ENCODE measurements around the gene VSTM2L.

Gene VSTM2L

DNA sequence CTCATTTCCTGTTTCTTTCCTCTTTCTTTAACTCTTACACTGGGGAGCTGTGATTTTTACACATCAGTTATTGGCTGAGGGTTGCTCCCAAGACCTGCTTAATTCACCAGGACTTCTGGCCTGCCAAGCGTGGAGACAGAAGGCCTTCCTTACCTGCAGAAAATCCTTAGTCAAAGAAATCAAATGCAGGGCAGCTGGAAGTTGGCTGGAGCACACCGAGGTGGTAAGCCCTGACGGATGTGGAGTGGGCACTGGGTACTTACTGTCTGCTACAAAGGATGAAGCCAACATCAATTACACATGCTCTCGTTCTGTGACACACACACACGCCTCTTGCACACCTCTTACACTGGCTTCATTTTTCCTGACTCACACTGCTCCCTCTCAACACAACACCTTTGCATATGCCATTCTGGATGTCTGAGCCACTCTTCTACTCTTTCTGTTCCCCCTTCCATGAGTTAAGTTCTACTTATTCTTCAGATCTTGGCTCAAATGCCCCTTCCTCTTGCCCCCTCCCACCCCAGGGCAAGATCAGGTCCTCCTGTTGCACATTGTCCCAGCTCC, 68.7 kb downstream of the VSTM2L start:
- no peak for DNase-seq

DNA sequence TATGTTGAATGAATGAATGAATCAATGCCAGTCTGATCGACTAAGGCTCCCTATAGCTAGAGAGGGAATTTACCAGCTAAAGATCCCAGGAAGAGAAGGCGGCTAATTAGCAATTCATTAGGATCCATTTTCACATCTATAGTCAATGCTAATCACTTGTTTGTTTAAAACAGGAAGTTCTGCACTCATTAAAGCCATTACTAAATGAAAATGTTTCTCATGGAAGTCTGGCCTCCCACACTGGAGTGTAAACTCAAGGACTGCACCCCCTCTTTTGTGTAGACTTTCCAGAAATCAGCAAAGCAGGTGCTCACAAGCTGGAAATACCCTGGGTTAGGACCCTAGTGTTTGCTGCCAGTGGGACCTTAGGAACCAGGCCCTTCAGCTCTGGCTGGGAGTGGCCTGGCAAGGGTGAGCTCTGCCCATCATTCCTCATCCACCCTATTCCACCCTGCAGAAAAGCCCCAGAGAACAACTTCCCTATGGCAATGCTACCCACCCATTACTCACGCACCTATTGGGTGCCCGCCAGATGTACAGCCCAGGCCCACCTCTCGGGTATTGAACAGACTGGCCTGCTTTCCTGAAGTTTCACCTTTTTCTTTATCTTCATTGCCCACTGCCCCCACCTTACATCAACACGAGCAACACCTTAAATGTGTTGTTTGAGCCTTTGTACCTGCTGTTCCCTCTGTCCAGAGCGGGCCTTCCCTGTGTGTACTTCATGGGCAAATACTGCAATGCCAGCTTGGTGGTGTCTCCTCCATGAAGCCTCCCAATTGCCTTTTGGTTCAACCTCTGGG, 69.5 kb downstream of the VSTM2L start:
- no peak for DNase-seq

DNA sequence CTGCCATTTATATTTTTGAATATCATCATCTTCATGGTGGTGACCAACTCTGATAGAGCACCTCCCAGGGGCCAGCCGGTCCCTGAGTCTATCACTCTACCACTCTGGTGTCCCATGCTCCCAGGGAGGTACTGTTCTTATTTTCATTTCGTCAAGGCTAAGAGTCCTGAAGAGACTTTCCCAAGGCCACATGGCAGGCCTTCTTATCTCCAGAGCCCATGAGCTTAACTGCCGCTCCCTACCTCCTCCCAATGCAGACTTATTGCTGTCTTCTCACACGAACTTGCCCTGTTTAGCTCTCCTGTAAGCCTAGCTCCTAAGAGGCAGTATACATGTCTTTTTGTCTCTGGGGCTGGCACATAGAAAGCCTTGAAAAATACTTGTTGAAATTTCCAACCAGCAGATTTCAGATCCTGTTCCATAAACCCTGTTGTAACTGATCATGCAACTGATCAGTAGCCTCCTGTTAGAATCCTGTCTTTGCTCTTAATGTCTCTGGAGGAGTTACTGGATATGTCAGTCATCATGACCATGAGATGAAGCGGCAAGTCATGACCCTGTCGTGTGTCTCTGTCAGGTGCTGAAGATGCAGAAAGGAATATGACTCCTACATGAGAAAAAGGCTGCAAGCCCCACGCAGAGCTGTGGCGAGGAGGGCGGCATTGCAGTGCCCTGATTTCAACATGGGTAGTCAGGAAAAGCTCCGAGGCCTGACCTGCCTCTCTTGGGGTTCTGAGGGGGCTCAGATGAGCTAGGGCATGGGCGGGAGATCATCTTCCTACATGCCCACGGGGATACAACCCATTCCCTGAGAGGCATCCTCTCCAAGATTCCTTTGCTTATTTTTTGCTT, 70.4 kb downstream of the VSTM2L start:
- DNase-seq = no peak

DNA sequence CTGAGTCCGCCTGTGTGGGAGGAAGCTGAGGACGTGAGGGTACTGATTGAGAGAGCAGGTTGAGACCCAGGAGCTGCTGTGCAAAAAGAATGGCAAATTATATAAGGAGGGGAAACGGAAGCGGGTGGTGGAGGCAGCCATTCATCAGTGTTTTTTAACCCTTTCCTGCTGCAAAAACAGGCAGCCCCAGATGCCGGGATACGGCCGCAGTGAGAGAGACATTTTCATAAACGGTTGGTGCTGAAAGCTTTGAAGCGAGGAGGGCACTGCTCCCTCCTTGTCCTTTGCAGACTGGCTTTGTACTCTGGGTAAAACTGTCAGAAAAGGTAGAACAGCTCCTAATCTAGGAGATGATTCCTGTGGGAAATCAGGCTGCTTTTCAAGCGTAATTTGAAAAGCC, 74.0 kb downstream of the VSTM2L start:
- DNase-seq = no peak

DNA sequence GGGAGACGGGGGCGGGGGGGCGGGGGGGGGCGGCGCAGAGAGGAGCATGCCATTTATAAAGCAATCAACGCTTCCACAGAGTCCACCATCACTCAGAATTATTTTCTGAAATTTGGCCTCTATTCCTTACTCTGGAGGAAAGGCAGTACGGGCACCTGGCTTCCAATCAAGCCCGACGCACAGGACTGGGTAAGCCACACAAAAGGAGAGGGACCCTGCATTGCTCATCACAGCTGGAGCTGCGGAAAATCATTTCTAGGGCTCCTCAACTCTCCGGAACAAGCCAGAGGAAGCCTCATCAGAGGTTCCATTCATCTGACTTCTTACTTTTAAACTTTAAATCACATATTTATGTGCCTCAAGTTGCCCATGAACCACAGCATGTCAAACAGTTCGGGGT, 74.4 kb downstream of the VSTM2L start:
- DNase-seq = no peak

DNA sequence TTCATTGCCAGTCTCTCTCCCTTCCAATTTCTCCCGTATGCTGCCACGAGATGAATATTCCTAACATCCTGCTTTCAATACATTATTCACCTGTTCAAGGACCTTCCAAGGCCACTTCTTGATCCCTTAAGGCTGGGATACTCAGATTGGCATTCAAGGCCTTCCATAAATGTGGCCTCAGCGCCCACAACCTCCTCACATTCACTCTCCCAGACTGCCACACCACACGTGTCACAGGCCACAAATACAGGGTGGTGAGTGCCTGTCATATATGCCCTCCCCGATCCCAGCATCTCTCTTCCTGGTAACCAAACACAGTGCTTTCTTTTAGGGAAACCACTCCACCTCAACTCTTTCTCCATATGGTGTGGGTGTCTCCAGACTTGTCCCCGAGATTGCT, 74.9 kb downstream of the VSTM2L start:
- DNase-seq = no peak

DNA sequence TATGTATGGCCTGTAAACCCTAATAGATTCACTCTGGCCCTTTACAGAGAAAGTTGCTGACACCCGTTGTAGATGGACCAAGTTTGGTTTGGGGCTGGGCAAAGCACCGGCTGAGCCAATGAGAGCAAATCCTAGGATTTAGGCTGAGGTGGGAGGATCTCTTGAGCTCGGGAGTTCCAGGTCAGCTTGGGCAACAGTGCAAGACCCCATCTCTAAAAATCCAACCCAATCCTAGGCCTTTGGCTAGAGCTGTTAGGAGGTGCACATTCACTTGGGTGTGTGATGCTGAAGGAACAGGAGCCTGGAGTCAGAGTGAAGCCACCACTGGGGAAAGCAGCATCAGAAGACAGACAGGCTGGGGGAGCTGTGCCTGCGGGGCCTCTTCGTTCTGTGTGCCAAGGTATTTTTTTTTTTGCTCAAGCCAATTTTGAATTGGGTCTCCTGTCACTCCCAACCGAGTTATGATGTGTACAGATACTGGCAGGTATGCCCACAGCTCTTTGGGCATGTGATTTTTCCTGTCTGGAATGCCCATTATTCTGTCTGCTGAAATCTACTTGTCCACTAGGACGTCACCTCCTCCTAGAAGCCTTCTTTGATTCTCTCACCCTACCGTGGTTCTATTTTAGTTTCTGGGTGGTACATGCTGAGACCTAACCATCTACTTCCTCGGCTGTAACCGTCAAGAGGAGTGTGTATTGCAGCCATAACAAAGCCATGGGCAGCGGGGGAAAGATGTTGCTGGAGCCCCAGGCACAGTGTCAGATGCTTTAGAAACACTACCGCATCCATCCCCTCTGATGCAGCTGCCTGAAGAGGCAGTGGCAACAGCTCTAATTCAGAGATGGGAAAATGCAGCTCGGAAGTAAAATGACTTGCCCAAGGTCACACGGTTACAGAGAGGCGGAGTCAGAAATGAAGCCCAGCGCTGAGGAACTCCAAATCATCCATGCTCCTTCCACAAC, 76.4 kb downstream of the VSTM2L start:
- no peak for DNase-seq

DNA sequence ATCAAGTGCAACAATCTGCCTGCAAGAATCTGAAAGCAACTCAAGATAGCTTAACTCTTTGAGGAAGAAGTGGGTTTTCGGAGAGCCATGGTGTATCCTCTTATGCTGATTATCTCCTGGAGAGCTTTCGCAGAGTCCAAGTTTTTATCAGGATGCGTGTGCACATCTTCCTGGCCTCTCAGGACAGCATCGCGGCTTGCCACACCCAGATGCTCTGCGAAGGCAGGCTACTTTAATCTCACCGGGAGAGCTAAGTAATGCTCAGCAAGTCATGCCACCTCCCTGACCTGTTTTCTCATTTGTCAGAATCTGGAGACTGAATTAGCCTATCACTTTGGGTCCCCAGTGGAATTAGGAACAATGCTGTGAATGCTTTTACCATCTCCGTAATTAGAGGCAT, 77.5 kb downstream of the VSTM2L start:
- DNase-seq = no peak

DNA sequence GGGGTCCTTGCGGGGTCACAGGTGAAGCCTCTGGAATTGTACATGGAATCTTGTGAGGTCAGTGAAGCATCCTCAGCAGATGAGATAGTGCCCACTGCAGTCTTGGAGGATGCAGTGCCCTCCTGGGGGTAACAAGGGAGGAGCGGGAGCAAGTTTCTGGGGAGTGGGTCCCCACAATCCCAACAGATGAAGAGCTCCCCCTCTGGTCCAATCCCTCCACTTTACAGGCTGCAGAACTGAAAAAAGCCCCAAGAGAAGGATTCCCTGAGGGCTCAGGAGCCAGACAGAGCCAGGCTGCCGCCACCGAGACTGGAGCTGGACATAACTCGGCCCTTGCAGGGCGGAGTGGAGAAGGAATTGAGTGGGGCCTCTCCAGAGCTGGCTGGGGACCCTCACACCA, 77.9 kb downstream of the VSTM2L start:
- no peak for DNase-seq

DNA sequence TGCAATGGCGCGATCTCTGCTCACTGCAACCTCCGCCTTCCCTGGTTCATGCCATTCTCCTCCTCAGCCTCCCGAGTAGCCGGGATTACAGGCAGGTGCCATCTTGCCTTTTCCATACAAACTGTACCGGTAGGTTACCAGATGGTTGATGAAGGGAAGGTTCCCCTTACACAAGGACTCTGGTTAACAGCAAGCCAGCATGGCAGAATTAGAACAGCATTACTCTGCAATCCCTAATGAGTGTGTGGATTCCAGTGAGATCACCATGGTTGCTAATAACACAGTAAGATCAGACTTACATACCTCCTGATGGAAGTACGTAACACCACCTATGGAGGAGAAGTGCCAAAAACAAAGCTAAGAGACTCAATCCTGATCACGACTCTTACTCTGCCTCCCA, 78.6 kb downstream of the VSTM2L start:
- DNase-seq = no peak

DNA sequence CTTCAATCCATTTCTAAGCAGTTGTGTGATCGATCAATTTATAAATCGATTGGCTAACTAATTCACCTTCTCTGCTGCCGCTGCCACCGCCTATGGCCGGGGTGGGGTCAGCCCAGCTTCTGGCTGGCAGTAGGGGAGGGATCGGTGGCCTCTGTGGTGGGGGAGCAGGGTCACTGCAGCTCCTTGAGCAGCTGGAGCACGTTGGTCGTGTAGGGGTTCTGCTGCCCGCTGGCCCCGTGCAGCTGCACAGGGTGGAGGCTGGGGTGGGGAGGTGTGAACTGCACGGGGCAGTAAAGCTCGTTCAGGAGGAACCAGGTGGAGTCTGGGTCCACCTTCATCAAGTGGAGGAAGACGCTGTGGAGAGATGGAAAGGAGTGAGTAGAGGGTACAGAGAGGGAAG, 80.4 kb downstream of the VSTM2L start:
- peak; percentile 46 for DNase-seq

DNA sequence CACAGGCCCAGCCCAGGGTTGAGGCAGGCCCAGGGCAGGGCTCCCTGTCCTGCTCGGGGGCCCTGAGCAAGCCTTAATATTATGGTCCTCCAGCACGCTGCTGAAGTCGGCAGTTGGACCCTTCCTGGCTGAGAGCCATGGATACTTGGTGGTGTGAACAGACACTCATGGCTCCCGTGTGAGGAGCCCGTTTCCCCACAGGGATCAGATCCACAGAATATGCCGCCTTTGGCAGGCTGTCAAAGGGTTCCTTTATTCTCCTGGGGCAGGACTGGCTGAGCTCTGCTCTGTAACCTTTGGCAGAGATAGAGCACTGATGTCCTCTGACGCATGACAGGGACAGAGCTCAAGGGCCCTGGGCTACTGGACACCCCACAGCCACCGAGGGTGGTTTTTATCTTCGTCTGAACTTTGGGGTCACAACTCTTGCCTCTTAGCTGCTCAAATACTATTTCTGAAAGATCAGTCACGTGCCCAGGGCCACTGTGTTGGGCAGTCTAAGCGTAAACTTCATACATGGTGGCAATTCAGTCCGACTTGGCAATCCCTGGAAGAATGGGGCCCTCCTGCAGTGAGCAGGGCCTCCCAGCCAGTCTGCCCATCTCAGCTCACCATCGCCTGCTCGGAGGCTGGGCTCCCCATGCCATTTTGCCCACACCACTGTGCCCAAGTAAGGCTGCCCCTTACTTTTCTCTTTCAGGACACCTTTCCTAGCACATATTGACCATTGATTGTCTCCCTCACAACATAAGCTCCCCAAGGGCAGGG, 81.3 kb downstream of the VSTM2L start:
- DNase-seq = peak; percentile 90

DNA sequence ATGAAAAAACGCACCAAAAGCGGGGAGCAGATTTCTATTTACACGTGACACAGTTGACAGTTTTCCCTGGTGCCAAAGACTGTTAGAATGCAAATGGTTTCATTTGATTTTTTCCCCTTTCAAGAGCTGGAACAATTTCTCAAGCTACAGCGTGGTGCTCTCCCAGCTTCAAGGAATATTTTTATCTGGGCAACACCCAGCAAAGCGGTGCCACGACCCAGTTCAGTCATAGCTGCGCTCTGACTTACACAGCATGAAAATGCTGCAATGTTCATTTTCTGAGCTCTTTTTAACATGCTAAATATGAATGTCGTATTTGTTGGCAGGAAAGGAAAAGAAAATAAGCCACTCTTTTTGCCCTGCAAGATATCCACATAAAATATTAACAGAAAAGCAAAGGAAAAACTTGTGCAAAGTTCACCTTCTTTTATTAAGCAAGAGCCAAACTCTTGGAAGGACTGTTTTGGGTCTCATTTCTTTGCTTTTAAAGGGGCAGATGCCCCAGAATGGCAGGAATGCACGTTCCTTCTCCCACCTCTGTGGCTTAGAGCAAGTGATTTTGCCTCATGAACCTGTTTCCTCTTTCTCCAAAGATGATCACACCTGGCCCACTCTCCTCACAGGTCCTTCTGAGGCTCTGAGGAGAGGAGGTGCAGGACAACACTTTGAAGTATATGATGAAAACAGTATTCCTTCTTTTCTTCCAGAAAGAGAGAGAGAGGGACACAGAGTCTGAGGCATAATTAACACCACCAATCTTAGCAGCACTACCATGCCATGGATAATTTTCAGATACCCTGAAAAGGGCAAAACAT, 83.3 kb downstream of the VSTM2L start:
- DNase-seq = no peak

DNA sequence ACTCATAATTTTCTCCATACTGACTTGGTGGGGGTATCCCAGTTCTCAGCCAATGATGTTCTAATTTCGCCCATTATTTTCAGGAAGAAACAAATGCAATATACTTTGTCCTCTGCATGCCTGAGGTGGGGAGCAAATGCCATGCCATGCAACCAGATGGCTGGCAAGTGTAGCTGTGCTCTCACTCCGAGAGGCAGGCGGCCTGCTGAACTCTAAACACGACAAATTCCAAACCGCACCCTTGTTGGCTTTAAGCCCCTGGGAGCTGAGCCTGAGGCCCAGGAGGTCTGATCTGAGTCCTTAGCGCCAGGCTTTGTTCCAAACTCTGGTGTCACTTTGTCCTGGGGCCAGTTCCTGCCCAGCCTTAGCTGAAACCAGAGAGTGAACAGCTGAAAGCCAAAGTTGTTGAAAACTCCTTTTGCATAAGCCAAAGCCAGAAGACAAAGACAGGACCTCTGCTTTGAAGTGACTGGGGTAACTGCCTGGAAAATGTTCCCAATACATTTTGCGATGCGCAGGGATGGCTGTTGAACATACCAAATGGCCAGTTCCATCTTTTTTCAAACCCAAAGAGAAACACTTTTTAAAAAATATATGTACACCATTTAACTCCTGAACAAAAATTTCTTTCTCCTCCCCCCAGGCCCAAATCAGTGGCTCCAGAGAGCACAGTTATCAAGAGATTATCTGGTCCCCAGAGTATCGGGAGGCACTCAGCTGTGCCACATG, 84.1 kb downstream of the VSTM2L start:
- DNase-seq = no peak

DNA sequence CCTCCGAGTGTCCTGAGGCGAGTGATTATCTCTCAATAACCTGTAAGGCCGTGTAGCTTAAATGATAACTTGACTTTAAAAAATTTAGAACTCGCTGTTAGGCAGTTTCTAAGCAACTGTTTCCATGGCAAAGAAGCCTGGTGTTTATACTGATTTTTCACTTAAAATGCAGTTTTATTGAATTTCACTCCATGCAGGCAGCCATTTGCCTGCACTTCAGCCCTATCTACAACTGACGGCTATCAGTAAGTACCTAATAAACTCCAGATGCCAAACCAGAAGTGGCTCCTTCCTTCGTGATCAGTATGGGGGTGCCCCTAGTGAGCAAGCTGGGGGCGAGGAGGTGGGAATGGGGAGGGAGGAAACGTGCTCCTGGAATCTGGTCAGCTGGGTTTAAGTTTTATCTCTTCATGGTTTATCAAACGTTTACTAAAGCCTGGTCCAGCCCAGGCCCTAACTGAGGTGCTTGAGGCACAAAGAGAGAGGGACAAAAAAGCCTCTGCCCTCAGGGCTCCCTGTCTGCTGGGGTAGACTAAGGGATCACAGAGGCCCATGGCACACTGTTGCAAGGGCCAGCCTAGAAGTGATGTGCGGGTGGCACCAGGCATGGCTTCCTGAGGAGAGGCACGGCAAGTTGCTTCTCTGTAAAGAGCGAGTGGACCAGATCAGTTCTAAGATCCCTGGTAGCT, 84.8 kb downstream of the VSTM2L start:
- no peak for DNase-seq

DNA sequence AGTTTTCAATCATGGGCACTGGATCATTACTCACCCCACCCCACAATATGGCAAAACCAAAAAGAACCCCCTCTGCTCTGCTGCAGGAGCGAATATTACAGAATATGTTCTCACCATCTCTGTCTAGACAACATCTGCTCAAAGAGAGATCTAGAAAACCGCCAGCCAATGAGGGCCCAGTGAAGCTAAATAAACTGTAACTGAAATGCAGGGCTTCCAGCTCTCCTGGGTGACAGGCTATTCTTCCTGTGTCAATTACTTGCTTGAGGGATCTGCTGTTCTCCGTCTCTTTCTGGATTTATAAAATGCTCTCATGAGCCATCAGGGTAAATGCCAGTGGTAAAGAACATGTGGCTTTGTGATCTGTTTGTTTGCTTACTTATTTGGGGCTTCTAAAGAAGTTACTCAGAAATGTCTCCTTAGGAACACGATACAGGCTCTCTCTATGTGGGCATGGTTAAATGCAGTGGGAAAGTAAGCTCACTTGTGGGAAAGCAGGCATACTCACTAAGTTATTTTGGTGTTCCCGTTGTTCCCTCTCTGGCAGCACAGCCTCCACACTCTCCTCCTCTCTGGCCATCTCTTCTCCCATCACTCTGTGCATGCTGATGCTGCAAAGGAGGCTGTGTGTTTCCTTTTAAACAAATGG, 85.5 kb downstream of the VSTM2L start:
- no peak for DNase-seq

DNA sequence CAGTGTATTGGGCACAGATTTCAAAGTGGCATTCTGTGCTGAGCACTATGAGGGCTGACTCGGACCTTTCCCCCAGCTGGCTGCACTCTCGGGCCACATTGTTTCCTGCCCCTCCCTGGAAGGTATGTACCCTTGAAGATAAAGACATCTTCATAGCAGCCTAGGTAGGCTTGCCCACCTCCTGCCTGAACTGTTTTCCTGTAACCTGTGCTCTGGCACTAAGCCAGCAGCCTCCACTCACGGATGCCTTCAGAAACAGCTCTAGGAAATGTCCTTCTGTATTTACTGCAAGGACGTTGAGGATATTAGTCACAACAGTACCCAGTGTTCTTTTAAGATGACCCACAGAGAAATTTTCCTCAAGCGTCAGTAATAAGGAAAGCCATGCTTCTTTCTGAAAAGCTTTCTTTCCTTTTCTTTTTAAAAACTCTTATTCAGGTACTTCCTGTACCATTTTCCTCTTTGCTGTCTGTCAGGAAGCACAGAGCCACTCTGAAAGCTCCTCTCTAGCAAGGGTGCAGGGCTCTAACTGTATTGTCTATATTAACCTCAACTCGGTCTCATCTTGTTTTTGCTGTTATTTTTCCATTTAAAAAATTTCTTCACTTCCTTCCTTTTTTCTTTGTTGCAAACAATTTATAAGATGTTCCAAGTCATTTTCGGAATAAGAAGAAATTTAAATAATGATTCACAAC, 86.8 kb downstream of the VSTM2L start:
- no peak for DNase-seq

DNA sequence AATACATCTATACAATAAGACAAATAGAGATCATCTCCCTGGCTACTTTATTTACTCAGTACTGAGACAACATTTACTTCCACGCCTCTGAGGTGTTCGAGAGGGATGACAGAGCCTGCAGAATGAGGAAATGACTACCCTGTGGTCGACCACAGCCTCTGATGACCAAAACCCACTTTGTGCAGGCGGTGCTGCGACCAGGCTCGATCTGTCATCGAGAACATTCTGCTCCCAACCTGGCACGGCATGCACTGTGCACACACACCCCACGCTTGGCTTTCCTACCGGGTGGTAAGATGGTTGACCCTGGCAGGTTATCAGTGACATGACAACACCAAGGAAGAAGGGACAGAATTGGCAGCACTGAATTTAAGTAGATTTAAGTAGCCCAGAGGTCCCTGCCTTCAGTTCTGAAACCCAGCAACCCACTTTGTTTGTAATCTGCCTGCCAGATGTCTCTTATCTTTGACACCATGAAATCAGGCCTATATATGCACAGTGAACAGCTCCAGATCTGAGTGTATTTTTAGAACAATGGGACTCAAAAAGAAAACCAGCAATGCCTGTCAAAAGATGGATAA, 87.7 kb downstream of the VSTM2L start:
- DNase-seq = no peak

Data from NCI-H1105 (cell line).